ENCODE results near the gene WDR36.

Gene WDR36

GRCh38 chr5:111170279-111170678 lies 78.1 kb downstream of the WDR36 start:
- peak; percentile 33 for DNase-seq (ENCODE audit: low read depth)
- no peak for TF ChIP-seq CTCF (IDR thresholded peaks at IDR 0.05; ENCODE audit: insufficient read depth, low read depth, low read length, missing control alignments)
- no peak overlapping the region for H3K4me3 ChIP-seq (ENCODE audit: low read length)

- DNase-seq (ENCODE audit: low read depth): peak; percentile 9
- no peak overlapping the region for H3K4me3 ChIP-seq (ENCODE audit: low read length)
- TF ChIP-seq CTCF (IDR thresholded peaks at IDR 0.05; ENCODE audit: insufficient read depth, low read depth, low read length, missing control alignments): no peak
These were observed 80.4 kb downstream of the WDR36 start for GRCh38 chr5:111172504-111172903.

- TF ChIP-seq CTCF (IDR thresholded peaks at IDR 0.05; ENCODE audit: insufficient read depth, low read depth, low read length, missing control alignments): no peak
- no peak overlapping the region for H3K4me3 ChIP-seq (ENCODE audit: low read length)
- DNase-seq (ENCODE audit: low read depth): no peak
These were observed 81.3 kb downstream of the WDR36 start for GRCh38 chr5:111173476-111173875.
